Measurements from ENCODE around the gene EMX1.

Gene EMX1

DNA sequence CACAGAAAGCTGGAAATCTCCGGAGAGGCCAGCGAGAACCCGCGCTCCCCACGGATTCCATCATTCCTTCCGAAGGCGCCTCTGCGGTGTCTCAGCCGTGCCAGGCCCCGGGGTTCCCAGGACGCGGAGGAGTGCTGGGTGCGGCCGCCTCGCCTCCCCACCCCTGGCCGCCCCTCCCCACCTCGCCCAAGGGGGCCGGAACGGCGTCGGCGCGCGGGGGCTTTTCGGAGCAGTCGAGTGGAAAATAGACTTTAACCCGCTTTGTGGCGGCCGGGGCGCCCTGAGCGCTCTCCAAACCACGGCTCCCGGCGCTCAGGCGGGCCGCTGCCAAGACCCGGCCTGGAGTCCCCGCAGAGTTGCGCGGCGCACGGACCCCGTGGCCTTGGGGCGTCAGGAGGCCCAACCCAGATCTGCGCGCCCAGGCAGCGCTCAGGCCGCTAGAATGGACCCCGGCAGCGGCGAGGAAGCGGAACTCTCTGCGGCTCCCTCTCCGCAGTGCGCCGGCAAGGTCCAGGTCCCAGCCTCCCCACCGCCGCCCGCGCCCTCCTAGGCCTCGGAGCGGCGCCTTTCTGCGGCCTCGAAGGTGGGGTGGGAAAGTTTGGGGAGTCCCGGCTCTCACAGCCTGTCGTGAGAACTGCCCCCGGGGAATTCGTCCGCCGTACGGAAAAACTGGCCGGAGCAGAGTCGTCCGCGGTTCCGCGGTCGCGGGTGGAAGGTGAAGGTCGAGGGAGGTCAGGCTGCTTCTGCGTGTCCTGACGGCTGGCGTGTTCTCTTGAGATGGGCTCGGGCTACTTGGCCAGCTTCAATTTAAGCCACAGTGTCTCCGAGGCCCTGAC lies 1.2 kb upstream of the EMX1 start (continued):
- TF ChIP-seq ZBTB10 (tag by site-specific recombination; IDR thresholded peaks at IDR 0.05) (no peak), SETDB1 (IDR thresholded peaks at IDR 0.05; ENCODE audit: insufficient read length, low read length) (no peak), GLIS2 (tag by site-specific recombination; IDR thresholded peaks at IDR 0.05) (peak; percentile 90), KLF16 (tag by site-specific recombination; IDR thresholded peaks at IDR 0.05) (no peak; the same call in none of the 2 replicates), GLI4 (tag by site-specific recombination; IDR thresholded peaks at IDR 0.05) (0 out of 2 replicates have a peak, but pooled peaks have one; percentile 11), ZNF19 (tag by site-specific recombination; IDR thresholded peaks at IDR 0.05; ENCODE audit: low read depth) (no peak), ZBTB20 (tag by site-specific recombination; IDR thresholded peaks at IDR 0.05) (peak; percentile 84), IKZF3 (tag by site-specific recombination; IDR thresholded peaks at IDR 0.05) (no peak), ZNF560 (tag by site-specific recombination; IDR thresholded peaks at IDR 0.05; ENCODE audit: borderline replicate concordance) (no peak), ZFHX2 (tag by site-specific recombination; conservative IDR thresholded peaks at IDR 0.05) (peak; percentile 48; the same call in 1 of the 2 replicates), ZBTB8A (tag by site-specific recombination; IDR thresholded peaks at IDR 0.05) (peak; percentile 66)
- TF ChIP-seq, protein P1, sequence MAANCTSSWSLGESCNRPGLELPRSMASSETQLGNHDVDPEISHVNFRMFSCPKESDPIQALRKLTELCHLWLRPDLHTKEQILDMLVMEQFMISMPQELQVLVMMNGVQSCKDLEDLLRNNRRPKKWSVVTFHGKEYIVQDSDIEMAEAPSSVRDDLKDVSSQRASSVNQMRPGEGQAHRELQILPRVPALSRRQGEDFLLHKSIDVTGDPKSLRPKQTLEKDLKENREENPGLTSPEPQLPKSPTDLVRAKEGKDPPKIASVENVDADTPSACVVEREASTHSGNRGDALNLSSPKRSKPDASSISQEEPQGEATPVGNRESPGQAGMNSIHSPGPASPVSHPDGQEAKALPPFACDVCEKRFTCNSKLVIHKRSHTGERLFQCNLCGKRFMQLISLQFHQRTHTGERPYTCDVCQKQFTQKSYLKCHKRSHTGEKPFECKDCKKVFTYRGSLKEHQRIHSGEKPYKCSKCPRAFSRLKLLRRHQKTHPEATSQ (tag by site-specific recombination; IDR thresholded peaks at IDR 0.05) = 0 out of 2 replicates have a peak, but pooled peaks have one; percentile 13
- TF ChIP-seq, protein P2, sequence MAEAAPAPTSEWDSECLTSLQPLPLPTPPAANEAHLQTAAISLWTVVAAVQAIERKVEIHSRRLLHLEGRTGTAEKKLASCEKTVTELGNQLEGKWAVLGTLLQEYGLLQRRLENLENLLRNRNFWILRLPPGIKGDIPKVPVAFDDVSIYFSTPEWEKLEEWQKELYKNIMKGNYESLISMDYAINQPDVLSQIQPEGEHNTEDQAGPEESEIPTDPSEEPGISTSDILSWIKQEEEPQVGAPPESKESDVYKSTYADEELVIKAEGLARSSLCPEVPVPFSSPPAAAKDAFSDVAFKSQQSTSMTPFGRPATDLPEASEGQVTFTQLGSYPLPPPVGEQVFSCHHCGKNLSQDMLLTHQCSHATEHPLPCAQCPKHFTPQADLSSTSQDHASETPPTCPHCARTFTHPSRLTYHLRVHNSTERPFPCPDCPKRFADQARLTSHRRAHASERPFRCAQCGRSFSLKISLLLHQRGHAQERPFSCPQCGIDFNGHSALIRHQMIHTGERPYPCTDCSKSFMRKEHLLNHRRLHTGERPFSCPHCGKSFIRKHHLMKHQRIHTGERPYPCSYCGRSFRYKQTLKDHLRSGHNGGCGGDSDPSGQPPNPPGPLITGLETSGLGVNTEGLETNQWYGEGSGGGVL (tag by site-specific recombination; IDR thresholded peaks at IDR 0.05) = peak; percentile 54
- TF ChIP-seq, protein P3, sequence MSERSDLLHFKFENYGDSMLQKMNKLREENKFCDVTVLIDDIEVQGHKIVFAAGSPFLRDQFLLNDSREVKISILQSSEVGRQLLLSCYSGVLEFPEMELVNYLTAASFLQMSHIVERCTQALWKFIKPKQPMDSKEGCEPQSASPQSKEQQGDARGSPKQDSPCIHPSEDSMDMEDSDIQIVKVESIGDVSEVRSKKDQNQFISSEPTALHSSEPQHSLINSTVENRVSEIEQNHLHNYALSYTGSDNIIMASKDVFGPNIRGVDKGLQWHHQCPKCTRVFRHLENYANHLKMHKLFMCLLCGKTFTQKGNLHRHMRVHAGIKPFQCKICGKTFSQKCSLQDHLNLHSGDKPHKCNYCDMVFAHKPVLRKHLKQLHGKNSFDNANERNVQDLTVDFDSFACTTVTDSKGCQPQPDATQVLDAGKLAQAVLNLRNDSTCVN (tag by site-specific recombination; optimal IDR thresholded peaks at IDR 0.05) = peak; percentile 71

- ChIA-PET CTCF (interaction anchor here (0.6 to 3.4 kb wide), 6 partner anchors 18 to 273 kb away, joined by 3 to 20 read pairs (median 8); partner anchors contain the start of gene SPR), POLR2A (interaction anchor here (1.3 to 1.9 kb wide), 3 partner anchors 14 to 30 kb away, joined by 3 to 9 read pairs (median 3); partner anchors contain the start of gene SPR)
- Histone ChIP-seq H3K4me3 (ENCODE audit: low read depth, low read length) (no peak overlapping the region), H3K4me1 (ENCODE audit: control insufficient read depth, insufficient read depth, low read length) (no peaks in the 10 kb centered on the region), H3K36me3 (ENCODE audit: control insufficient read depth in 2 of 2, insufficient read depth in 1 of 2, low read length in 2 of 2) (no peaks in the 10 kb centered on the region), H3K9me3 (ENCODE audit: control insufficient read depth, insufficient read depth, low read depth, low read length) (no peaks in the 10 kb centered on the region), H3K27ac (ENCODE audit: extremely low read depth, low read depth, low read length) (no peak overlapping the region)
- TF ChIP-seq ZNF555 (tag by site-specific recombination; conservative IDR thresholded peaks at IDR 0.05) (no peak), KLF7 (tag by site-specific recombination; IDR thresholded peaks at IDR 0.05; ENCODE audit: borderline replicate concordance) (no peak), ZNF404 (tag by site-specific recombination; IDR thresholded peaks at IDR 0.05) (no peak), ZSCAN30 (tag by site-specific recombination; IDR thresholded peaks at IDR 0.05) (no peak), ZNF274 (IDR thresholded peaks at IDR 0.05; ENCODE audit: low read length) (no peak), ZNF274 (tag by site-specific recombination; IDR thresholded peaks at IDR 0.05; ENCODE audit: borderline replicate concordance) (no peak), OSR2 (tag by site-specific recombination; IDR thresholded peaks at IDR 0.05) (no peak), ZNF16 (tag by site-specific recombination; IDR thresholded peaks at IDR 0.05; ENCODE audit: low read depth) (no peak), ZBTB21 (tag by site-specific recombination; IDR thresholded peaks at IDR 0.05) (no peak), FEZF1 (tag by site-specific recombination; IDR thresholded peaks at IDR 0.05) (no peak), ZNF621 (tag by site-specific recombination; IDR thresholded peaks at IDR 0.05) (no peak)
- TF ChIP-seq, protein P1 (tag by site-specific recombination; IDR thresholded peaks at IDR 0.05) = no peak
These were observed 579 bp upstream of the EMX1 start for GRCh38 chr2:72916743-72917137.

Data from HEK293 (cell line).